HepG2 (cell line): Measurements from ENCODE around the gene ZNF581. TPM values are rescaled to one million over a fixed set of nuclear protein-coding genes. Genes with fewer than 3 reads are reported as not detected.

Source experiments
- ATAC-seq: fragments of 200-7000 bp; cut with Tn5 transposase; 3 replicates; pipeline ENCODE4 v1.9.1; 2020; ENCODE audit warnings: mild to moderate bottlenecking, moderate library complexity
- BruUV-seq: library from RNA; stranded (reverse); fragments of 400-500 nt; replicated peaks from 2 replicates; lab custom pipeline; 2021; lab: Mats Ljungman, UMichigan
- CTCF ChIA-PET: fragments of 300-600 bp; formaldehyde crosslinking; extraction: SDS; loops from one replicate; lab custom pipeline; 2021; ENCODE audit warnings: low total read pairs, inconsistent platforms, low intra/inter-chr PET ratio; lab: Yijun Ruan, JAX
- POLR2A ChIA-PET: fragments of 350-600 bp; sonication (Branson Sonifier 250); formaldehyde crosslinking; loops from one replicate; lab custom pipeline; 2020; ENCODE audit warnings: antibody characterized with exemption, inconsistent platforms; lab: Yijun Ruan, JAX
- DNase-seq: peaks from one replicate; pipeline ENCODE4 v3.0.0-alpha.2; 2015; ENCODE audit warnings: low spot score
- FAIRE-seq: peaks from 3 replicates; lab custom pipeline; 2011; peaks lifted over from hg19 to GRCh38; lab: Jason Lieb, UNC
- H2AFZ ChIP-seq: one replicate; pipeline ENCODE4 v1.6.1; 2011; ENCODE audit warnings: low read length, inconsistent platforms
- H3K27ac ChIP-seq: fragments of 300-600 bp; 3 replicates; pipeline ENCODE4 v1.8.0; 2011; ENCODE audit warnings: mixed run types, mild to moderate bottlenecking, mixed read lengths, low read length, inconsistent platforms; ENCODE audit not compliant: insufficient read depth; ENCODE audit errors: extremely low read length
- H3K27me3 ChIP-seq, 2 experiments: fragments of 200-600 bp in 1 of 2; 2 replicates in 1 of 2; 3 replicates in 1 of 2; pipeline versions ENCODE4 v1.6.0 to v1.8.0; 2011; ENCODE audit warnings: low read length in 2 of 2, mild to moderate bottlenecking in 2 of 2, moderate library complexity in 2 of 2, inconsistent platforms in 1 of 2; ENCODE audit not compliant: insufficient read depth in 2 of 2, control insufficient read depth in 1 of 2
- H3K36me3 ChIP-seq, 2 experiments: fragments of 200-600 bp in 1 of 2; replicated peaks in 1 of 2; 2 replicates in 1 of 2; 3 replicates in 1 of 2; pipeline versions ENCODE4 v1.5.1 to v1.8.0; 2011; ENCODE audit warnings: low read length in 2 of 2, inconsistent platforms in 1 of 2; ENCODE audit not compliant: insufficient read depth in 2 of 2, control insufficient read depth in 1 of 2
- H3K4me1 ChIP-seq: 2 replicates; pipeline ENCODE4 v1.5.1; 2012; ENCODE audit warnings: low read length, inconsistent platforms; ENCODE audit not compliant: insufficient read depth
- H3K4me2 ChIP-seq: 2 replicates; pipeline ENCODE4 v1.6.0; 2011; ENCODE audit warnings: low read depth, low read length, inconsistent platforms
- H3K4me3 ChIP-seq, 3 experiments: fragments of 200-600 bp in 1 of 3; sonication (generic), shearing (Covaris generic) in 1 of 3; replicated peaks in 1 of 3; 2 replicates each; pipeline ENCODE4 v1.5.1; 2011 to 2016; ENCODE audit warnings: low read length in 3 of 3, inconsistent platforms in 2 of 3, low read depth in 2 of 3, mild to moderate bottlenecking in 2 of 3, control low read depth in 1 of 3, mixed read lengths in 1 of 3; ENCODE audit not compliant: insufficient read depth in 1 of 3
- H3K79me2 ChIP-seq: one replicate; pipeline ENCODE4 v1.6.1; 2011; ENCODE audit warnings: low read length, inconsistent platforms; ENCODE audit not compliant: insufficient read depth
- H3K9ac ChIP-seq: 2 replicates; pipeline ENCODE4 v1.6.0; 2011; ENCODE audit warnings: mild to moderate bottlenecking, low read depth, low read length, inconsistent platforms; ENCODE audit not compliant: insufficient read depth
- H3K9me3 ChIP-seq: 2 replicates; pipeline ENCODE4 v1.5.1; 2012; ENCODE audit warnings: mild to moderate bottlenecking, low read length
- H4K20me1 ChIP-seq: 2 replicates; pipeline ENCODE4 v1.6.0; 2011; ENCODE audit warnings: inconsistent platforms, mild to moderate bottlenecking, low read length, moderate library complexity; ENCODE audit not compliant: insufficient read depth
- EHMT2 ChIP-seq: fragments of 200-600 bp; sonication (generic); IDR thresholded peaks from 2 replicates; pipeline ENCODE4 v1.7.0; 2017; ENCODE audit warnings: antibody characterized with exemption, low read depth, low read length, borderline replicate concordance
- ELF4 ChIP-seq: sonication (generic); formaldehyde crosslinking; IDR thresholded peaks from 2 replicates; pipeline ENCODE4 v1.5.0; 2020; ENCODE audit warnings: missing genetic modification reagents, mild to moderate bottlenecking, moderate library complexity, borderline replicate concordance
- MLLT10 ChIP-seq: sonication (generic); formaldehyde crosslinking; IDR thresholded peaks from 2 replicates; pipeline ENCODE4 v1.4.0; 2020; ENCODE audit warnings: missing genetic modification reagents
- SMAD9 ChIP-seq: sonication (generic); formaldehyde crosslinking; IDR thresholded peaks from 2 replicates; pipeline ENCODE4 v1.5.1; 2020; ENCODE audit warnings: mild to moderate bottlenecking, missing genetic modification reagents
- TAF1 ChIP-seq: sonication (generic); formaldehyde crosslinking; IDR thresholded peaks from 2 replicates; pipeline ENCODE4 v1.4.0; 2020; ENCODE audit warnings: missing genetic modification reagents
- ZNF12 ChIP-seq: sonication (generic); formaldehyde crosslinking; IDR thresholded peaks from 2 replicates; pipeline ENCODE4 v1.5.0; 2020; ENCODE audit warnings: missing genetic modification reagents
- ZNF18 ChIP-seq: sonication (generic); formaldehyde crosslinking; IDR thresholded peaks from 2 replicates; pipeline ENCODE4 v1.8.0; 2022; ENCODE audit warnings: mild to moderate bottlenecking, missing genetic modification reagents; ENCODE audit not compliant: insufficient replicate concordance
- ZNF292 ChIP-seq: sonication (generic); formaldehyde crosslinking; IDR thresholded peaks from 2 replicates; pipeline ENCODE4 v1.8.1; 2022; ENCODE audit warnings: mild to moderate bottlenecking, low read depth, missing genetic modification reagents, borderline replicate concordance
- ZNF687 ChIP-seq: sonication (generic); formaldehyde crosslinking; IDR thresholded peaks from 2 replicates; pipeline ENCODE4 v1.5.1; 2020; ENCODE audit warnings: mild to moderate bottlenecking, missing genetic modification reagents, moderate library complexity
- WGBS: methylation state at CpG from one replicate; pipeline ENCODE4 v1.1.6; 2017; ENCODE audit warnings: low lambda C conversion rate; 5-methylcytosine and 5-hydroxymethylcytosine counted together
- in situ Hi-C: cut with HindIII; loops from 2 replicates; pipeline ENCODE4 v1.10.0; 2017; ENCODE audit warnings: low pct_unique_long_range_greater_than_20kb; ENCODE audit not compliant: extremely low pct_ligation_motif_present
- intact Hi-C: fragments of 100-400 bp; cut with micrococcal nuclease; formaldehyde crosslinking; loops from one replicate; pipeline ENCODE4 v1.10.0; 2022; ENCODE audit not compliant: unreplicated experiment
- polyA plus RNA-seq, 8 experiments: library from polyadenylated mRNA; depleted of rRNA in 3 of 8; stranded (reverse) in 7 of 8; unstranded in 1 of 8; fragments of >200 nt; fragmentation: Illumina TruSeq in 4 of 8; extraction: Trizol in 4 of 8; gene quantifications; 2 replicates each; pipeline versions ENCODE4 v1.2.1 to v1.2.3, GENCODE V29; 2011 to 2016; ENCODE audit warnings: low read depth in 4 of 8, missing spikeins in 1 of 8, mixed read lengths in 1 of 8; ENCODE audit not compliant: insufficient read depth in 1 of 8
- total RNA-seq, 5 experiments: library from RNA; depleted of rRNA; stranded (reverse); fragments of >200 nt; fragmentation: Illumina TruSeq; extraction: Trizol; gene quantifications; 2 replicates each; pipeline ENCODE4 v1.2.3, GENCODE V29; 2016; ENCODE audit warnings: low read depth in 1 of 5

Gene ZNF581
- total and polyA plus RNA-seq, 2 of the 13 experiments (the other 11 are each of a cell fraction or from before 2014, with no cell fraction given): 19.6 to 49.5 TPM

GRCh38 chr19:55656988-55657747 lies 13.7 kb downstream of the ZNF581 start (continued):
- TF ChIP-seq ZNF292 (CRISPR knock-in tag) (no peak), MLLT10 (CRISPR knock-in tag) (peak; percentile 51; the same call in 1 of the 2 replicates), ELF4 (no peak), SMAD9 (CRISPR knock-in tag) (no peak), EHMT2 (no peak), ZNF12 (CRISPR knock-in tag) (no peak)

GRCh38 chr19:55658846-55659459 lies 15.5 kb downstream of the ZNF581 start:
- Histone ChIP-seq H3K4me2 (peak overlapping the region; percentile 23; the same call in 1 of the 2 replicates), H2AFZ (no peak overlapping the region), H3K4me1 (peaks cover 24% of the 10 kb centered on the region), H3K79me2 (peaks cover 69% of the 10 kb centered on the region), H3K36me3 (peaks cover 31 to 49% of the 10 kb centered on the region in 2 experiments), H3K9me3 (no peaks in the 10 kb centered on the region), H3K27me3 (no peaks in the 10 kb centered on the region; a peak in 1 of 5 replicates), H3K9ac (no peak overlapping the region), H4K20me1 (peaks cover 49% of the 10 kb centered on the region), H3K4me3 (no peak overlapping the region), H3K27ac (no peak overlapping the region)
- ATAC-seq (no peak), DNase-seq (no peak), FAIRE-seq (no peak)
- BruUV-seq: no TSS peak
- intact Hi-C loops: no loop called here
- 97% methylated on average over 27 of the region's 37 CpGs for WGBS
- ChIA-PET POLR2A (no interaction called here), CTCF (no interaction called here)
- in situ Hi-C loops: no loop called here
- TF ChIP-seq TAF1 (CRISPR knock-in tag) (no peak), ZNF687 (CRISPR knock-in tag) (no peak), ZNF18 (no peak)
